Measurements from ENCODE around the gene PFKFB4. TPM values are rescaled to one million over a fixed set of nuclear protein-coding genes. Genes with fewer than 3 reads are reported as not detected.

The PFKFB4 gene
- total RNA-seq (ENCODE audit: low replicate concordance): 4.3 and 17.1 TPM in 2 replicates

DNA sequence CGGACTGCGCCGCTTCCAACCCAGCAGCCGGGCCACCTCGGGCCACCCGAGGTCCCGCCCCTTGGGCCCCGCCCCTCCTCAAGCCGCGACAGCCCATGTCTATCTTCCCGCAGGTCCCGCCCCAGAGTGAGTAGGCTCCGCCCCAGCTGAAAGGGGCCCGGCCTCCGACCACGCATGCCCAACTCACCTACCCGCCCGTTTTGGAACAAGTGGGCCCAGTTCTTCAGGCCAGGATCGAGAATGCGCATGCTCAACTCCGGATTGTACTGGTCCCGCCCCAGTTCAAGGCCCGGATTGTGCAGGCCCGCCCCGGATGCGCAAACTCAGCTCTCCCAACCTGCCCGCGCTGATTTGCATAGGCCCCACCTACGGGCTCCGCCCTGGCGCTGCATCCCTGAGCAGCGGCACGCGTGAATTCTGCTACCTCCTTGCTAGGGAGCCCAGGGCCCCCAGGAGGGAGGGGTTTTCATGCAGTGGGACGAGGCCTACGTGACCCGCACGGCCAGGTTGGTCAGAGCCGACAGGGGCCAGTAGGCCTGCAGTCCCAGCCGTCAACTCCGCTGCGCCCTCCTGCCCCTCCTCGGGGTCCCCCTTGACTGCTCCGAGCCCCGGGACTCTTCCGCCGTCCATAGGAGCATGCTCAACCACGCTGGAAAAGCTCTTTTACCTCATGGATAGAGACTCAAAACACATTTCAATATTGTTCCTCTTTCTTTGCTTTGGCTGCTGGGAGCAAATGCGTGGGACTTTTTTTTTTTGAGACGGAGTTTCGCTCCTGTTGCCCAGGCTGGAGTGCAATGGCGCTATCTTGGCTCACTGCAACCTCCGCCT, at the start of gene PFKFB4:
TSS of gene PFKFB4 (minus strand) at position 8 of the 831 bp plus-strand sequence. CDS start 26 bp downstream, outside the sequence.

DNA sequence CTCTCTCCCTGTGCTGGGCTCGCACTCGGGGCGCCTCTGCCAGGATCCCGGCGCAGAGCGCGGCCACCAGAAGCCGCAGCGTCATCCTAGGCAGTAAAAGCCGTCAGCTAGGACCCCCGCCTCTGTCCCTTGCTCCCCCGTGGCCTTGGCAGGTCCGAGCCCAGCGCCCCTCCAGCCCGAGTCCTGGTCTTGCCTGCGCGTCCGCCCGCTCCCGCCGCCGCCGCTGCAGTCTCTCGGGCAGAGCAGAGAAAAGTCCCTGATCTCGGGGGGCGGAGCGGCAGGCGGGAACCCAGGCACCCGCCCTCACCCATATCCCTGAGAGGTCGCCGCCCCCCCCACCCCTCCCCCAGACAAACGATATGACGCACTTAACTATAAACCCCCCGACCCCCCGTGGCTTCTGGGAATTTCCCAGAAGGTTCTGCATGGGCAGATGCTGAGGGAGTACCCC, 38.5 kb upstream of the PFKFB4 start, which contains the start of gene COL7A1:
TSS of gene COL7A1 (minus strand) at position 255 of the 451 bp plus-strand sequence. CDS start at position 85, 170 bp downstream.

DNA sequence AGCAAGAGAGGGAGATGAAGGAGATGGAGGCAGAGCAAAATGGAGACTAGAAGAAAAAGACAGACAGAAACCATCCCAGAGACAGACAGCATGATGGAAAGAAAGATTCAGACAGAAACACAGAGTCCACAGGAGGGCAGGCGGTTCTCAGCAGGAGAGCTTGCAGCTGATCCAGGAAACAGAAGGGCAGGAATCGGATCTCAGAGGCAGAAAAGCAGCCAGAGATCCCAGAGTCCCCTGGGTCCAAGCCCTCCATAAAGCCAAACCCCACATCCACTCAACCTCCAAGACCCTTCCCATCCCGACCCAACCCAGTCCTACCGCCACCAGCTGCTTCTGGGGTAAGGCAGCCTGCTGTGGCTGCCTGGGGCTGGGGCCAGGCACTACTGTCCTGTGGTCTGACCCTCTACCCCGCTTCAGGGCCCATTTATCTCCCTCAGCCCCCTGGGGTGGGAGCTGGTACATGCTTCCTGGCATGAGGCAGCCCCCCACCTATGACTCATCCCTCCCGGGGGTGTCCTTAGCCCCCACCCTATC, 6.8 kb upstream of the PFKFB4 start, which contains the start of gene UCN2:
TSS of gene UCN2 (minus strand) at position 400 of the 537 bp plus-strand sequence. CDS start 657 bp downstream, outside the sequence.

DNA sequence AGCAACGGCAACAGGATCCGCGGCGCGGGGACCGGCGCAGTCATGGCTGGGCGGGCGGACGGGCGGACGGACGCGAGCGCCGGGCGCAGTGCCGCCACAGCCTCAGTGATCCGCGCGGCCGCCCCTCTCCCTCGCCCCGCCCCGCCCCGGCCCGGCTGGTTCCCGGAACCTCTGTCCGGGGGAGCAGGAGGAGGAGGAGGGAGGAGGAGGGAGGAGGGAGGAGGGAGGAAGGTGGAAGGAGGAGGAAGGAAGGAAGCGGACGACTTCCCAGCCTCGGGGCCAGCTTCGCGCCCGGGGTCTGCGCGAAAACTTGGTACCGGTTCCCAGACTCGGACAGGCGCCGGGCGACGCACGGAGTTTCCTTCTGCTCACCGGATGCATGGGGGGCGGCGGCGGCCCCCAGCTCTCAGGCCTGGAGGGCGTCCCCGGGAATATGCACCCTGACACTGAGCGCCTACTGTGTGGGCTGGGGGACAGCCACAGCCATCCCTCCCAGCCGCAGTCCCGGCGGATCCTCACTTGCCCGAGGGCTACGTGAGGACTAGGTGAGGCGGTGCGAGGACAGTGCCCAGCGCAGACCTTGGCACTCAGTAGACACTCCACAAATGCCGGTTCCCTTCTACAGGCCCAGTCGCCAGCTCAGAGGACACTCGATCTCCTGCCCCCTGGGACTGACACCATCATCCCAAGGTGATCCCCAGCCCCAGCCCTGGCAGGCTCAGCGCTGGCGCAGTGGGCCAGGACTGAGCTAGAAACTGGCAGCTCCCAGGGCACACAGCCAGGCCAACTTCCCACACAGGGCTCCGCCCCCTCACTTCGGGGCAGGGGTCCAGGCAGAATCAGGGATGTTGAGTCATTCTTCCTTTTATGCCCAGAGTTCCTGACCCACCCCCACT, 52.3 kb downstream of the PFKFB4 start, which contains the start of gene SHISA5:
TSS of gene SHISA5 (minus strand) at position 124 of the 896 bp plus-strand sequence. CDS start at position 44, 80 bp downstream.

Other genes starting within 250 kb of the PFKFB4 start
- gene SPINK8, start 223.1 kb downstream of the PFKFB4 start, total RNA-seq (ENCODE audit: low replicate concordance): not detected in 2 replicates
- 0.08 TPM in 1 of 2 replicates, not detected in the other for gene FBXW12, start 184.6 kb downstream of the PFKFB4 start, total RNA-seq (ENCODE audit: low replicate concordance)
- gene PLXNB1, start 126.7 kb downstream of the PFKFB4 start, total RNA-seq (ENCODE audit: low replicate concordance): 14.3 and 44.0 TPM in 2 replicates
- gene CCDC51, start 116.7 kb downstream of the PFKFB4 start, total RNA-seq (ENCODE audit: low replicate concordance): 20.8 and 28.3 TPM in 2 replicates
- 106 and 447 TPM in 2 replicates for gene TMA7, start 116.5 kb downstream of the PFKFB4 start, total RNA-seq (ENCODE audit: low replicate concordance)
- gene ATRIP, start 110.1 kb downstream of the PFKFB4 start, total RNA-seq (ENCODE audit: low replicate concordance): 4.2 and 5.7 TPM in 2 replicates
- 88.9 and 137 TPM in 2 replicates for gene SHISA5, start 52.6 kb downstream of the PFKFB4 start, total RNA-seq (ENCODE audit: low replicate concordance)
- gene UCN2, start 7.0 kb upstream of the PFKFB4 start, total RNA-seq (ENCODE audit: low replicate concordance): under 0.01 and 0.68 TPM in 2 replicates
- gene COL7A1, start 38.5 kb upstream of the PFKFB4 start, total RNA-seq (ENCODE audit: low replicate concordance): 11.2 and 25.3 TPM in 2 replicates
- gene UQCRC1, start 52.8 kb upstream of the PFKFB4 start, total RNA-seq (ENCODE audit: low replicate concordance): 388 and 396 TPM in 2 replicates
- not detected in 2 replicates for gene TMEM89, start 65.0 kb upstream of the PFKFB4 start, total RNA-seq (ENCODE audit: low replicate concordance)
- 13.0 and 19.7 TPM in 2 replicates for gene SLC26A6, start 78.7 kb upstream of the PFKFB4 start, total RNA-seq (ENCODE audit: low replicate concordance)
- 0.35 and 0.45 TPM in 2 replicates for gene CELSR3, start 106.1 kb upstream of the PFKFB4 start, total RNA-seq (ENCODE audit: low replicate concordance)
- gene NCKIPSD, start 129.1 kb upstream of the PFKFB4 start, total RNA-seq (ENCODE audit: low replicate concordance): 7.7 and 11.1 TPM in 2 replicates
- gene IP6K2, start 160.4 kb upstream of the PFKFB4 start, total RNA-seq (ENCODE audit: low replicate concordance): 44.2 and 48.3 TPM in 2 replicates

Data from smooth muscle cell of the coronary artery (primary cell).